Left kidney (tissue), 2 donors: Measurements from ENCODE around the gene NUDT16L1. TPM values are rescaled to one million over a fixed set of nuclear protein-coding genes. Genes with fewer than 3 reads are reported as not detected.

Experiments used
- DNase-seq: peaks from one replicate; pipeline ENCODE4 v3.0.0-alpha.2; 2013
- polyA plus RNA-seq: library from polyadenylated mRNA; unstranded; fragments of 120-200 nt; gene quantifications from one replicate; pipeline ENCODE4 v1.2.1, GENCODE V29; 2013; ENCODE audit not compliant: insufficient read length

The NUDT16L1 gene
- polyA plus RNA-seq, 1 donor, result 32.5 TPM

GRCh38 chr16:4681471-4682083 lies 11.8 kb upstream of the NUDT16L1 start:
- no peak for DNase-seq

GRCh38 chr16:4682084-4682591 lies 11.2 kb upstream of the NUDT16L1 start:
- no peak for DNase-seq

- DNase-seq, result peak; percentile 77
Observed at GRCh38 chr16:4682616-4683254, 10.6 kb upstream of the NUDT16L1 start.

GRCh38 chr16:4683255-4684057 lies 9.9 kb upstream of the NUDT16L1 start:
- DNase-seq, result no peak

- DNase-seq, result no peak
Observed at GRCh38 chr16:4684058-4684715, 9.2 kb upstream of the NUDT16L1 start.

GRCh38 chr16:4684763-4685162 lies 8.6 kb upstream of the NUDT16L1 start:
- DNase-seq, result no peak

- DNase-seq, result no peak
Observed at GRCh38 chr16:4685292-4685691, 8.1 kb upstream of the NUDT16L1 start.

GRCh38 chr16:4685776-4686496 lies 7.4 kb upstream of the NUDT16L1 start:
- no peak for DNase-seq

- DNase-seq, result no peak
Observed at GRCh38 chr16:4686497-4687210, 6.7 kb upstream of the NUDT16L1 start.

GRCh38 chr16:4687416-4687815 lies 5.9 kb upstream of the NUDT16L1 start:
- DNase-seq, result no peak

- DNase-seq, result no peak
Observed at GRCh38 chr16:4687946-4688673, 5.3 kb upstream of the NUDT16L1 start.

GRCh38 chr16:4688674-4689045 lies 4.7 kb upstream of the NUDT16L1 start:
- no peak for DNase-seq

GRCh38 chr16:4689091-4689671 lies 4.2 kb upstream of the NUDT16L1 start:
- DNase-seq, result no peak

GRCh38 chr16:4689864-4690704 lies 3.3 kb upstream of the NUDT16L1 start:
- no peak for DNase-seq

- no peak for DNase-seq
Observed at GRCh38 chr16:4690946-4691665, 2.3 kb upstream of the NUDT16L1 start.

- no peak for DNase-seq
Observed at GRCh38 chr16:4691666-4692412, 1.5 kb upstream of the NUDT16L1 start.

GRCh38 chr16:4692460-4693295 lies 684 bp upstream of the NUDT16L1 start:
- no peak for DNase-seq
